Lower lobe of right lung (tissue), 2 donors: ENCODE results near the gene CELF3. TPM values are rescaled to one million over a fixed set of nuclear protein-coding genes. Genes with fewer than 3 reads are reported as not detected.

Experiments used
- ATAC-seq, 2 donors: fragments of 200-7000 bp; cut with Tn5 transposase; one replicate each; pipeline ENCODE4 v1.9.1; 2020 to 2022; ENCODE audit warnings: mild to moderate bottlenecking in 2 of 2, moderate library complexity in 2 of 2
- DNase-seq: peaks from one replicate; pipeline ENCODE4 v3.0.0-alpha.2; 2020
- H3K27ac ChIP-seq: fragments of 200-600 bp; one replicate; pipeline ENCODE4 v1.8.0; 2022
- H3K27me3 ChIP-seq: fragments of 200-600 bp; one replicate; pipeline ENCODE4 v1.8.0; 2022; ENCODE audit warnings: low read depth
- H3K36me3 ChIP-seq: fragments of 200-600 bp; one replicate; pipeline ENCODE4 v1.8.0; 2022; ENCODE audit warnings: mild to moderate bottlenecking
- H3K4me1 ChIP-seq: fragments of 200-600 bp; one replicate; pipeline ENCODE4 v1.8.0; 2022
- H3K4me3 ChIP-seq: fragments of 200-600 bp; one replicate; pipeline ENCODE4 v1.8.0; 2022; ENCODE audit warnings: mild to moderate bottlenecking
- H3K9me3 ChIP-seq: fragments of 200-600 bp; one replicate; pipeline ENCODE4 v1.8.0; 2022
- intact Hi-C: fragments of 100-400 bp; cut with DNase I; formaldehyde crosslinking; loops from one replicate; pipeline ENCODE4 v1.11.0; 2022
- long read RNA-seq: library from polyadenylated mRNA; unstranded; transcript quantifications from one replicate; pipeline ENCODE4 v2.0.0, GENCODE V29; 2021
- total RNA-seq: library from RNA; stranded (reverse); fragmentation: NEBNext Ultra II Directional; extraction: Animal tissue kit (Norgen Biotek cat#: 25700); gene quantifications from one replicate; pipeline ENCODE4 v1.2.1, GENCODE V29; 2021
- TF ChIP-seq, protein P1 (sequence below): fragments of 200-600 bp; IDR thresholded peaks from one replicate; pipeline ENCODE4 v1.8.0; 2022; ENCODE audit warnings: antibody characterized with exemption, mild to moderate bottlenecking
- donor health status: DM: no; HTN: yes; CAD: no; lungs with severe emphysema.

CELF3 gene
- not detected for total RNA-seq
- long read RNA-seq = 0 reads

GRCh38 chr1:151716771-151717631 lies at the start of gene CELF3:
CELF3 (minus strand) TSS chr1:151716803; CDS start chr1:151716020, 783 bp downstream.
- Histone ChIP-seq H3K9me3 (no peaks in the 10 kb centered on the region), H3K27ac (no peak within 1 kb of the TSS), H3K27me3 (peaks cover 23% of the 10 kb centered on the region), H3K4me1 (peaks cover 26% of the 10 kb centered on the region), H3K4me3 (no peak within 1 kb of the TSS), H3K36me3 (no peaks in the 10 kb centered on the region)
- intact Hi-C loops = no loop called here
- DNase-seq (no peak), ATAC-seq (no peak)
- TF ChIP-seq, protein P1, sequence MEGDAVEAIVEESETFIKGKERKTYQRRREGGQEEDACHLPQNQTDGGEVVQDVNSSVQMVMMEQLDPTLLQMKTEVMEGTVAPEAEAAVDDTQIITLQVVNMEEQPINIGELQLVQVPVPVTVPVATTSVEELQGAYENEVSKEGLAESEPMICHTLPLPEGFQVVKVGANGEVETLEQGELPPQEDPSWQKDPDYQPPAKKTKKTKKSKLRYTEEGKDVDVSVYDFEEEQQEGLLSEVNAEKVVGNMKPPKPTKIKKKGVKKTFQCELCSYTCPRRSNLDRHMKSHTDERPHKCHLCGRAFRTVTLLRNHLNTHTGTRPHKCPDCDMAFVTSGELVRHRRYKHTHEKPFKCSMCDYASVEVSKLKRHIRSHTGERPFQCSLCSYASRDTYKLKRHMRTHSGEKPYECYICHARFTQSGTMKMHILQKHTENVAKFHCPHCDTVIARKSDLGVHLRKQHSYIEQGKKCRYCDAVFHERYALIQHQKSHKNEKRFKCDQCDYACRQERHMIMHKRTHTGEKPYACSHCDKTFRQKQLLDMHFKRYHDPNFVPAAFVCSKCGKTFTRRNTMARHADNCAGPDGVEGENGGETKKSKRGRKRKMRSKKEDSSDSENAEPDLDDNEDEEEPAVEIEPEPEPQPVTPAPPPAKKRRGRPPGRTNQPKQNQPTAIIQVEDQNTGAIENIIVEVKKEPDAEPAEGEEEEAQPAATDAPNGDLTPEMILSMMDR = no peak

GRCh38 chr1:151763990-151764389 lies 47.4 kb upstream of the CELF3 start:
- Histone ChIP-seq H3K36me3 (peaks cover 32% of the 10 kb centered on the region), H3K27me3 (no peaks in the 10 kb centered on the region), H3K4me3 (peak overlapping the region; percentile 75), H3K4me1 (peaks cover 14% of the 10 kb centered on the region), H3K9me3 (no peaks in the 10 kb centered on the region), H3K27ac (peak overlapping the region; percentile 86)
- intact Hi-C loops = no loop called here
- TF ChIP-seq, protein P1 = no peak
- DNase-seq (no peak), ATAC-seq (peak in 1 of 2 donors; percentile 7)

DNA sequence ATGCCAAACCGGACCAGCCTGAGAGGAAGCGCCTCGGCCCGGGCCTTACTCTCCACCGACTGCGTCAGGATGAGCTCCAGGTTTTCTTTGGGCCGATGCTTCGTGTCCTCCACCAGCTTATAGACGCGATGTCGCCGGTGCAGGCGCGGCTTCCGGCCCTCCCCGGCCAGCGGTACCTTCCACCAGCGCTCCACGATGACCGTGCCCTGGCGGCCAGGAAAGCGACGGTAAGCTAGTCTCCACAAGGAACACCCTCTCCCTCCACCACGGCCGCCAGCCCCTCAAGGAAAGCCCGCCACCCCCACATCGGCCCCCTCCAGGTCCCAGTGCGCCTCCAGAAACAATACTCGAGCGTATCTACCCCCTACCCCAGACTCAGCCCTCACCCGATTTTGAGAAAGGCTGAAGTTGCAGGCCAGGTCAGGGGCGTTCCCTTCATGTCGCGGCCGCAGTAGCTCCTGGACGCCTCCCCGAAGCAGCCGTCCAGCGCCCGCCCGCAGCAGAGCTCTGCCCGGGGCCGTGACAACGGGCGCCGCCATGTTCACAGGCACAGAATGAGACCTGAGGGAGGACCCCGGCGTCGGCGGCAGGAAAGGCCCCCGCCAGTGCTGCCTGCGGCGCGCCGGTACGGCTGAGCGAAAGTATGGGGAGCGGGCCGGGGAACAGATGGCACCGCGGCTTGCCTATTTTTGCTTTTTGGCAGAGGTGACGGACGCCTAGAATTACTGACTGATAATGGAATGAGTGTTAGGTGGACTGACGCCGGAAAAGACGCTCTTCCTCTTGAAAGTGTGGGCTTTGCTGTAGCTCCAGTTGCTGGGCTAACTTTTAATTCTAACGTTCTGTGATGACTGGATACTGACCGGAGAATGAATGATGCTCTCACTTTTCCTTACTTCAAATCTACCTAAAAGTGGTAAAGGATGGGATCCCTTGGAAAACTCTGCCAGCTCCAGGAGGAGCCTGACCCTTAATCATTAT lies 46.6 kb upstream of the CELF3 start, which contains the start of gene MRPL9:
TSS of gene MRPL9 (minus strand) at position 556 of the 981 bp plus-strand sequence. CDS start at position 539, 17 bp downstream.
- H3K27ac ChIP-seq = peak within 1 kb of the TSS; percentile 86
- H3K27me3 ChIP-seq = no peaks in the 10 kb centered on the region
- peak within 1 kb of the TSS; percentile 75 for H3K4me3 ChIP-seq
- H3K9me3 ChIP-seq = no peaks in the 10 kb centered on the region
- intact Hi-C loops = no loop called here
- ATAC-seq (peak; percentile 97 to 99), DNase-seq (peak; percentile 87)
- H3K36me3 ChIP-seq = peaks cover 39% of the 10 kb centered on the region
- TF ChIP-seq, protein P1 = no peak
- H3K4me1 ChIP-seq = peaks cover 14% of the 10 kb centered on the region

- no peak for DNase-seq
- H3K36me3 ChIP-seq = peaks cover 43% of the 10 kb centered on the region
- no peaks in the 10 kb centered on the region for H3K27me3 ChIP-seq
- no peak overlapping the region for H3K27ac ChIP-seq
- no peak for ATAC-seq
- H3K9me3 ChIP-seq = no peaks in the 10 kb centered on the region
- TF ChIP-seq, protein P1 = no peak
- intact Hi-C loops = no loop called here
- peaks cover 8% of the 10 kb centered on the region for H3K4me1 ChIP-seq
- no peak overlapping the region for H3K4me3 ChIP-seq
These were observed 44.2 kb upstream of the CELF3 start for GRCh38 chr1:151760597-151761385.

DNA sequence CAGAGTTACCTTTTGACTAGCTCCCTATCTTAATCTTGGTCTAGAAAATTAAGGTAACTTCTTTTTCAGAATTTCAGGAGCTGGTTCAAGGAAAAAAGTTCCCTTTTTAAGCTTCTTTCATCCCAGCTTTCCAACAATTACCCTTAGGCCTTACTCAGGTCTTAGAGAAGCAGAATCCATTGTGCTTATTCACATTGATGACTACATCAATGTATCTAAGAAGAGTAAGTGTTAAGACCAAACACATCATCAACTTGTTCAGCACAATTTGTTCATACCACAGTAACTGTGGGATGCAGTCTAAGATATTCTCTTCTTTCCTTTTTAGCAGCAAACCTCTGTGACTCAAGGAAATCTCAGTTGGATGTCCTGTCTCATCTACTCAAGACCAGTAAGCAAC lies 42.6 kb upstream of the CELF3 start:
- TF ChIP-seq, protein P1 = no peak
- no peaks in the 10 kb centered on the region for H3K9me3 ChIP-seq
- no peak for ATAC-seq
- H3K36me3 ChIP-seq = peaks cover 43% of the 10 kb centered on the region
- no peaks in the 10 kb centered on the region for H3K27me3 ChIP-seq
- H3K4me1 ChIP-seq = peaks cover 6% of the 10 kb centered on the region
- H3K4me3 ChIP-seq = no peak overlapping the region
- DNase-seq = no peak
- intact Hi-C loops = no loop called here
- H3K27ac ChIP-seq = no peak overlapping the region
